Fibroblast of skin of left quadriceps (primary cell): ENCODE results near the gene C2CD2.

Experiments
- DNase-seq, 2 experiments: peaks; one replicate each; pipeline ENCODE4 v3.0.0-alpha.2; 2013; ENCODE audit warnings: low read depth in 2 of 2

C2CD2 gene

DNA sequence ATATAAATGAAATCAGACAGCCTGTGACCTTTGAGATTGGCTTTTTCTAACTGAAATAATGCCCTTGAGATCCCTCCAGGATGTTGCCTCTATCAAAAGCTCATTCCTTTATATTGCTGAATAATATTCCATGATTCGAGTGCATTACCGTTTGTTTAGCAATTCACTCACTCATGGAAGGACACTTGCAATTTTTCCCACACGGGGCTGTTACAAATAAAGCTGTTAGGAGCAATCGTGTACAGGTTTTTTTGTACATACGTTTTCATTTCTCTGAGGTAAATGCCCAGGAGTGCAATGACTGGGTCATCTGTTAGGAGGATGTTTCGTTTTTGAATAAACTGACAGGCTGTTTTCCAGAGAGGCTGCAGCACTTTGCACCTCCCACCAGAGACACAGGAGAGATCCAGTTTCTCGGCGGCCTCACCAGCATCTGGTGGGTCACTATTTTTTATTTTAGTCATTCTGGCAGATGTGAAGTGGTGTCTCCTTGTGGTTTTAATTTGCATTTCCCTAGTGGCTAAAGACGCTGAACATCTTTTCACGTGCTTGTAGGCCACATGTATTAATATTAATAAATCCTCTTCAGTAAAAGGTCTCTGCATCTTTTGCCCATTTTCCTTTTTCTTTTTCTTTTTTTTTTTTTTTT lies 85.6 kb downstream of the C2CD2 start:
- peak; percentile 32 to 34 for DNase-seq

DNA sequence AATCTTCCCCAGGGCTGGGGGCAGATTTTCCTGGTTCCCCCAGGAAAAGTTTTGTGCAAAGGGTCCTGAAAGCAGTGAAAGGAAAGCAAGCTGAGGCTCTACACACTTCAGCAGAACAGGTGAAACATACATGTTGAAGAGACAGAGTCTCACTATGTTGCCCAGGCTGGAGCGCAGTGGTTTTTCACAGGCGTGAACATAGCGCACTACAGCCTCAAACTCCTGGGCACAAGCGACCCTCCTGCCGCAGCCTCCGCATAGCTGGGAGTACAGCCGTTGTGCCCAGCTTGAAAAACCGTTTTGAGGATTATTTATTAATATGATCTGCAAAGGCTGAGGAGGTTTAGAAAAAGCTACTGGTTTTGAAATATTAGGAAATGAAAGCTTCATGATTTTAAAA lies 86.5 kb downstream of the C2CD2 start:
- no peak for DNase-seq

DNA sequence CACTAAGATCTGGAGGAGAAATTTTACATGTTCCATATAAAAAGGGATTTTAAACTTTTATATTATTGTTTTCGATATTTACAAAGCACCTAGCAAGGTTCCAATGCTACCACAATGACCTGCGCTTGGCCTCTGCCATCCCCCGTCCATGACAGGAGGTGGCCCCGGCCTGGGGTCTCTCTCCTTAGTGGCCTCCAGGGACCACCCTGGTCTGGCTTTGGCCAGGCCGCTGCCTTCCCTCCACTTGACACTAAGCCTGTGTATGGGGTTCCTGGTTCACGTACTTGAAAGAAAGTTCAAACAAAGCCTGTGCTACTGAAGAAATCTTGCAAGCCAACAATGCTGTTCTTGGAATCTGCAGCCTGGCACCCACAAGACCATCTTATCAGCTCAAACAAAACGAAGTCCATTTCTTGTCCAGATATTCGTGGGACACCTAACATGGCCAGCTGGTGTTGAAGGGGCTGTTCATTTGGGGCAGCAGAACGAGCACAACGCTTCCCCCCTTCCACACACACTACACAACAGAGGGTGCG lies 87.5 kb downstream of the C2CD2 start:
- no peak for DNase-seq

- DNase-seq = no peak
These were observed 88.6 kb downstream of the C2CD2 start for GRCh38 chr21:41865002-41865777.

DNA sequence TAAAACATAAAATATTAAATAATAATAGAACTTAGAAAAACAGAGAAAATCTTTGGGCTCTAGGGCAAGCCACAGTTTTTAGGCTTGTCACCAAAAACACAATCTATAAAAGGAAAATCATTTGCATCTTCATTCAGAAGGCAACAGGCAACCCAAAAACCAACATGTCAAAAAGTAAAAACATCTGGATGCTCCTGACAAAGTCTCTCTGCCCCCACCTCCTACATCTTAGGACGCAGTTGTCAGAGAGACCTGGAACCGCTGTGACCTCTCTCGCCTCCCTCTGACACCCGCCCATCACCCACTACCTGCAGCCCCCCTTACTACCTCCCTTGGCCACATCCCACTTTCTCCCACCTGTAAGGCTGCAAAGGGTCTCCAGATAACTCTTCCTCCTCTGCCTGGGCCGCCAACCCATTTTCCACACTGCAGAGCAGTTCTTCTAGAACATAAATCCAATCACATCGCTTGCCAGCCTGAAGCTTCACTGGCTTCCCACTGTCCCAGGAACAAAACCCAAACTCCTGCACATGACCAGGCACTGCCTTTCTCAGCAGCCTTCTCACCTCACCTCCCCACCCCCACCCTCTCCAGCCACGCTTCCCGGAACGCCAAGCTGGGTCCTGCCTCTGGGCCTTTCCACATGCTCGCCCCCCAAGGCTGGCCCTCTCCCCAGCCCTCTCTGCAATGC lies 89.4 kb downstream of the C2CD2 start:
- DNase-seq = no peak

DNA sequence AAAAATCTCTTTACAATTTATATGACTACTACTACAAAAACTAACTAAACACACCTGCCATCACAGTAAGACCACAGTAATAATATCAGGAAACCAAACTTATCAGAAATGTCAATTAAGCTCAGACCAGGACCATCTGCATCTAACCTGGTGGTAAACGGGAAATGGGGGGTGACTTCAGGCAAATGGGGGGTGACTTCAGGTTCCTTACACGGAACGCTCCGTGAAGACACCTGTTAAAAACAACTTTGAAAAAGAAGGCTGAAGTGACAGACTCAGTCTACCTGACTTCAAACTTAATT lies 90.4 kb downstream of the C2CD2 start:
- DNase-seq = no peak

DNA sequence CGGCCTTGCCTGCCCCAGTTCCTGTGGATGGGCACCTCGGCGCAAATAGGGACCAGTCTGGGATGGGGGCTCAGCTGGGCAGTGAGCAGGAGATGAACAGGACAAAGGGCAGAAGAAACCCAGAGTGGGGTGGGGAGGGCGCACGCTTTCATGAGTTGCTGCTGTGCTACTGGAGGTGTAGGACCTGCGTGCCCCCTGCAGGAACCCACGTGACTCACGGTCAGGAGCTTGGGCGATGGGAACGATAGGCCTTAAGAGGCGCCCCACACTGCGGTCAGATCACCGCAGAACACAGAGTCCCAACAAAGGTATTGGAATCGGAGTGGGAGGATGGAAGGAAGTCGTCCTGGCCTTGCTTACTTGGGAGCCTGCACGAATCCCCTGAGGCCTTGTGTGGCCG lies 91.8 kb downstream of the C2CD2 start:
- DNase-seq = no peak

GRCh38 chr21:41861255-41861654 lies 92.6 kb downstream of the C2CD2 start:
- DNase-seq = no peak

- no peak for DNase-seq
These were observed 94.4 kb downstream of the C2CD2 start for GRCh38 chr21:41859297-41859980.

- DNase-seq = no peak
These were observed 95.1 kb downstream of the C2CD2 start for GRCh38 chr21:41858466-41859296.

- DNase-seq = no peak
These were observed 96.0 kb downstream of the C2CD2 start for GRCh38 chr21:41857771-41858300.

- DNase-seq = no peak
These were observed 97.2 kb downstream of the C2CD2 start for GRCh38 chr21:41856572-41856971.

GRCh38 chr21:41854426-41854995 lies 99.3 kb downstream of the C2CD2 start:
- no peak for DNase-seq

- DNase-seq = no peak
These were observed 100.9 kb downstream of the C2CD2 start for GRCh38 chr21:41852929-41853320.

DNA sequence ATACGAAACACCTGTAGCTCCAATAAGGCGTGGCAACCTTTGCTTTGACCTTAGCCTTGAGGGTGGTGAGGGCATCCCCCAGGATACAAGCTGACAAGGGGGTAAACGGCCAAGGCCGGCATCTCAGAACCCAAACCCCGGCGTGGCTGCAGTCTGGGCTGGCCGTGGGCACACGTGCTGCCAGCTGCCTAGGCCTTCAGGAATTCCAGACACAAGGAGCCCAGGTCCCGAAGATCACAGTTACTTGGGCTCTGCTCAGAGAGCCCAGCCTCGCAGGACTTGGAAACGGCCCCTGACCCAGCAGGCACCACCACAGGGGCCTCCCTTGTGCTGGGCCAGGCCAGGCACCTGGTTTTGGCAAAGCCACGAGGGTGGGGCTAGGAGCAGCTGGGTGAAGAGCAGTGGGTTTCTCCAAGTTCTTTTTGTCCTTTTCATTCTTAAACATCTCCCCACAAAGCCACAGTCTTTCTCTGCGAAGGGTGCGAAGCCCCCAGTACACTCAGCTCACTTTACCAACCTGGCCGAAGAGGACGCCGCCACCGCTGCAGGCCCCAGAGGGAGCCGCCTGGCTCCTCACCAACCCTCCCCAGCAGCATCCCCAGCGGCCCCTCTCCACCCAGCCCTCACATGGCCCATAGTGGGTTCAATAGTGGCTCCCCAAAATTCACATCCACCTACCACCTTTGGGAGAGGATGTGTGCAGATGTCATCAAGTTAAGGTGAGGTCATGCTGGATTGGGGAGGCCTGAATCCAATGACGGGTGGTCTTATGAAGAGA lies 101.5 kb downstream of the C2CD2 start:
- no peak for DNase-seq

DNA sequence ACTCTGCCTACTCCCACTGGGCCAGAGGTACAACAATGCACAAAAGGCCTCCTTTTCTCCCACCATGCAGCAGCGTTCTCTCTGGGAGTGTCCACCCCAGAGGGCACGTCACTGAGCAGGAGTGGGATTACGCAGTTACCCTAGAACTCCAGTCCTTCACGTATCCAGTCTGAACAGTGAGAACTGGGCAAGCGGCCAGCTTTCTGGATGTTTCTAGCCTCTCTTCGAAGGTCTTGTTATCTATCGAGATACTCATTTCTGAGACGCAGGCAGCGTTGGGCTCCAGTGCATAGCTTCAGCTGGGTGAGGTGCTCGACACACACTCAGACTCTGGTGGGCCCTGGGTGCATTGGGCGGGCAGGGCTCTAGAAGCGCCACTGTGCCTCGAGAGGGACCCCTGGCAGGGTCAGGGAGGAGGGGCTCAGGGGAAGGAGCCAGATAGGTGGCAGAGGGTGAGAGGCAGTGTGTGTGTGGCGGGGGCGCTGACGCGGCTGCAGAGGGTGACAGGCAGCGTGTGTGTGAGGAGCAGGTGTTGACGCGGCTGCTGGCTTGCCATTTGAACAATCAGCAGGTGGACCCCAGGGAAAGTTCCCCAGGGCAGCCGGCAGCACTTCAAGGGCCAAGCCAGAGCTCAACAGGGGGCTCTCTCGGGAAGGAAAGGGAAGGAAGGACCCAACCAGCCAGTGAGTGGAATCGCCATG lies 102.6 kb downstream of the C2CD2 start:
- DNase-seq = no peak

GRCh38 chr21:41850085-41850484 lies 103.7 kb downstream of the C2CD2 start:
- DNase-seq = no peak

- no peak for DNase-seq
These were observed 104.7 kb downstream of the C2CD2 start for GRCh38 chr21:41848958-41849580.

DNA sequence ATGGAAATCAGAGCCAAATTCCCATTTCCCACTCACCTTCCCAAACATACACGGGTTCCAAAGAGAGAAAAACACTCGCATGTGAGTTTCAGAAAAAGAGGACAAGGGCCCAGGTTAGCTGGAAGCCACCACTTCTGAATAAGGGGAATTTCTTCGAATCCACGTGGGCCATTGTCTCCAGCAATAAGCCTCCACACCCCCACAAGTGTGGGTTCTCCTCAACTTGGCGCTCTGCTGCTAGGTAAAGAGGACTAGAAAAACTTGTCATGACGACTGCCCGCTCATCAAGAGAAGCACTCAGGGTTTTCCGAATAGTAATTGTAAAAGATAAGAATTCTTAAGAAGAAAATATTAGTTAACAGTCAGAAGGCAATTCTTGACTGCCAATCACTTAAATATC lies 105.3 kb downstream of the C2CD2 start:
- DNase-seq = no peak
